Ishikawa (cell line): ENCODE data around the gene SGCE.

Experiments
- CEBPB ChIP-seq: IDR thresholded peaks from 2 replicates; pipeline ENCODE4 v1.6.1; 2012
- CREB1 ChIP-seq: IDR thresholded peaks from 2 replicates; pipeline ENCODE4 v1.6.1; 2012; ENCODE audit warnings: low read depth
- EGR1 ChIP-seq: IDR thresholded peaks from 2 replicates; pipeline ENCODE4 v1.6.1; 2012
- EP300 ChIP-seq: IDR thresholded peaks from 2 replicates; pipeline ENCODE4 v1.6.1; 2012; ENCODE audit warnings: borderline replicate concordance
- NFIC ChIP-seq: IDR thresholded peaks from 2 replicates; pipeline ENCODE4 v1.6.1; 2012
- RAD21 ChIP-seq: IDR thresholded peaks from 2 replicates; pipeline ENCODE4 v1.6.1; 2012; ENCODE audit warnings: low read depth
- TAF1 ChIP-seq: IDR thresholded peaks from 2 replicates; pipeline ENCODE4 v1.6.1; 2012; ENCODE audit warnings: low read depth, mild to moderate bottlenecking
- TEAD4 ChIP-seq: IDR thresholded peaks from 2 replicates; pipeline ENCODE4 v1.6.1; 2012
- YY1 ChIP-seq: IDR thresholded peaks from 2 replicates; pipeline ENCODE4 v1.6.1; 2012; ENCODE audit warnings: low read depth
- ZBTB7A ChIP-seq: IDR thresholded peaks from 2 replicates; pipeline ENCODE4 v1.6.1; 2012; ENCODE audit warnings: low read depth
- TF ChIP-seq, protein P1 (sequence below): IDR thresholded peaks from 2 replicates; pipeline ENCODE4 v1.6.1; 2012; ENCODE audit warnings: low read depth, mild to moderate bottlenecking
- TF ChIP-seq, protein P2 (sequence below): IDR thresholded peaks from 2 replicates; pipeline ENCODE4 v1.6.1; 2012

DNA sequence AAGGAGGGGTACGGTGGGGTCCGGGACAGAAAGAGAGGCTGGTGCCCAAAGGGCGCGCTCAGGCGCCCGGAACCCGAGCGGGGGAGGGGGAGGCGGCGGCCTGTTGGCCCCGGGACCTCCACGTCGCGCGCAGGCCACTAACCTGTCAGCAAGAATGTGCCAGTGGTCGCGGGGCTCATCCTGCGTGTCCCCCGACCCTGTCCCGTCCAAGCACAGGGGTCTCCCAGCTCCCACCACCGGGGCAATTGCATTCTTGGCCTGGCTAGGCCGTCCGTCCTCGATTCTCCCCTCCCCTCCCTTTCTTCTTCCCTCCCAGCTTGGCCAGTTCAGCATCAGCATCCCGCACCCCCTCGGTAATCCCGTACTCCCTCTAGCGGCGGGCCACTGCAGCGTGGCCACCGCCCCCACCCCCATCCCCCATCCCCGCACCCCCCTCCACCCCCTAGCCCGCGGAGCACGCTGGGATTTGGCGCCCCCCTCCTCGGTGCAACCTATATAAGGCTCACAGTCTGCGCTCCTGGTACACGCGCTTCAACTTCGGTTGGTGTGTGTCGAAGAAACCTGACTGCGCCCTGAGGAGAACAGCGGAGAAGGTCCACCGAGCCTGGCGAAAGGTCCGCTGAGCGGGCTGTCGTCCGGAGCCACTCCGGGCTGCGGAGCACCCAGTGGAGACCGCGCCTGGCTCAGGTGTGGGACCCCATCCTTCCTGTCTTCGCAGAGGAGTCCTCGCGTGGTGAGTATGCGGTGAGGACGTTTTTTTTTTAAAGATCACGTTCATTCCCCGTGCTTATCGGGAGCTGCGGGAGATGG, at the start of gene SGCE:
- TF ChIP-seq YY1 (no peak), CREB1 (no peak), EGR1 (no peak), ZBTB7A (no peak), TAF1 (no peak; the same call in 1 of the 2 replicates), CEBPB (no peak), EP300 (no peak), NFIC (no peak), RAD21 (peak; percentile 48; the same call in 1 of the 2 replicates), TEAD4 (no peak)
- TF ChIP-seq, protein P1, sequence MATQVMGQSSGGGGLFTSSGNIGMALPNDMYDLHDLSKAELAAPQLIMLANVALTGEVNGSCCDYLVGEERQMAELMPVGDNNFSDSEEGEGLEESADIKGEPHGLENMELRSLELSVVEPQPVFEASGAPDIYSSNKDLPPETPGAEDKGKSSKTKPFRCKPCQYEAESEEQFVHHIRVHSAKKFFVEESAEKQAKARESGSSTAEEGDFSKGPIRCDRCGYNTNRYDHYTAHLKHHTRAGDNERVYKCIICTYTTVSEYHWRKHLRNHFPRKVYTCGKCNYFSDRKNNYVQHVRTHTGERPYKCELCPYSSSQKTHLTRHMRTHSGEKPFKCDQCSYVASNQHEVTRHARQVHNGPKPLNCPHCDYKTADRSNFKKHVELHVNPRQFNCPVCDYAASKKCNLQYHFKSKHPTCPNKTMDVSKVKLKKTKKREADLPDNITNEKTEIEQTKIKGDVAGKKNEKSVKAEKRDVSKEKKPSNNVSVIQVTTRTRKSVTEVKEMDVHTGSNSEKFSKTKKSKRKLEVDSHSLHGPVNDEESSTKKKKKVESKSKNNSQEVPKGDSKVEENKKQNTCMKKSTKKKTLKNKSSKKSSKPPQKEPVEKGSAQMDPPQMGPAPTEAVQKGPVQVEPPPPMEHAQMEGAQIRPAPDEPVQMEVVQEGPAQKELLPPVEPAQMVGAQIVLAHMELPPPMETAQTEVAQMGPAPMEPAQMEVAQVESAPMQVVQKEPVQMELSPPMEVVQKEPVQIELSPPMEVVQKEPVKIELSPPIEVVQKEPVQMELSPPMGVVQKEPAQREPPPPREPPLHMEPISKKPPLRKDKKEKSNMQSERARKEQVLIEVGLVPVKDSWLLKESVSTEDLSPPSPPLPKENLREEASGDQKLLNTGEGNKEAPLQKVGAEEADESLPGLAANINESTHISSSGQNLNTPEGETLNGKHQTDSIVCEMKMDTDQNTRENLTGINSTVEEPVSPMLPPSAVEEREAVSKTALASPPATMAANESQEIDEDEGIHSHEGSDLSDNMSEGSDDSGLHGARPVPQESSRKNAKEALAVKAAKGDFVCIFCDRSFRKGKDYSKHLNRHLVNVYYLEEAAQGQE = no peak
- TF ChIP-seq, protein P2, sequence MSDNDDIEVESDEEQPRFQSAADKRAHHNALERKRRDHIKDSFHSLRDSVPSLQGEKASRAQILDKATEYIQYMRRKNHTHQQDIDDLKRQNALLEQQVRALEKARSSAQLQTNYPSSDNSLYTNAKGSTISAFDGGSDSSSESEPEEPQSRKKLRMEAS = peak; percentile 88
